ENCODE results near the gene LDB3. TPM values are rescaled to one million over a fixed set of nuclear protein-coding genes. Genes with fewer than 3 reads are reported as not detected.
A peak's percentile ranks its signal among the peaks of the same experiment; 100 is the strongest.

Gene LDB3
- total and polyA plus RNA-seq, 2 of the 8 experiments (the other 6 are each of a cell fraction or from before 2014, with no cell fraction given), result 0.20 to 0.43 TPM

- POLR2A ChIA-PET (ENCODE audit: partially characterized antibody), result interaction anchor here (0.5 to 1.4 kb wide), 3 partner anchors 9 to 160 kb away, joined by 3 to 4 read pairs (median 3); no protein-coding TSS in a partner anchor
- 0 out of 2 replicates have a peak overlapping the region, but pooled peaks have one; percentile 17 for H2BK12ac ChIP-seq (ENCODE audit: low read depth, low read length)
- no peak overlapping the region for H3K9ac ChIP-seq (replicated peaks in 1 of 4; ENCODE audit: extremely low read depth in 1 of 4, low read depth in 3 of 4, low read length in 3 of 4)
- no peak overlapping the region for H3K27ac ChIP-seq (ENCODE audit: low read depth, low read length)
- FAIRE-seq (no peak), DNase-seq (ENCODE audit: low read depth in 1 of 2, low spot score in 2 of 2) (no peak)
- no peaks in the 10 kb centered on the region for H3K79me1 ChIP-seq (ENCODE audit: low read depth, low read length)
- H4K91ac ChIP-seq (replicated peaks; ENCODE audit: insufficient read length, low read length), result no peak overlapping the region
- H4K8ac ChIP-seq (ENCODE audit: extremely low read depth, insufficient read depth, low read length), result peak overlapping the region; percentile 79; the same call in 1 of the 2 replicates
- CTCF ChIA-PET (ENCODE audit: partially characterized antibody), result interaction anchor here (1.2 to 13.4 kb wide), 8 partner anchors 9 to 275 kb away, joined by 3 to 105 read pairs (median 5); no protein-coding TSS in a partner anchor
- no peak overlapping the region for H3K4me3 ChIP-seq (ENCODE audit: extremely low read depth in 1 of 4, insufficient read depth in 2 of 4, low read depth in 3 of 4, low read length in 4 of 4)
- WGBS, 2 experiments (ENCODE audit: extremely low coverage in 1 of 2, insufficient coverage in 1 of 2, insufficient read length in 1 of 2, insufficient replicate concordance in 2 of 2, low coverage in 1 of 2, low lambda C conversion rate in 2 of 2, missing lambda C conversion rate in 1 of 2), result 87% methylated on average over 5 of the region's 7 CpGs; no CpG with 5 or more reads in 1 of the 2 experiments
- H2BK20ac ChIP-seq (ENCODE audit: low read length), result no peak overlapping the region
- no peak overlapping the region for H4K5ac ChIP-seq (ENCODE audit: insufficient read length, low read depth, low read length)
- H2BK120ac ChIP-seq (replicated peaks; ENCODE audit: low read depth, low read length), result no peak overlapping the region
- H3K4me1 ChIP-seq (replicated peaks in 1 of 4; ENCODE audit: control insufficient read depth in 3 of 4, insufficient read depth in 4 of 4, low read length in 3 of 4), result peaks cover 0 to 11% (median 5%) of the 10 kb centered on the region in 4 experiments; a peak in 6 of 7 replicates
- no peaks in the 10 kb centered on the region for H3K23me2 ChIP-seq (ENCODE audit: low read depth, low read length)
- no peaks in the 10 kb centered on the region for H4K20me1 ChIP-seq (replicated peaks in 1 of 2; ENCODE audit: control insufficient read depth in 1 of 2, insufficient read depth in 2 of 2, low read length in 2 of 2)
- H3K4me2 ChIP-seq (ENCODE audit: insufficient read depth in 1 of 2, low read depth in 2 of 2, low read length in 2 of 2), result no peak overlapping the region
- no peaks in the 10 kb centered on the region for H3K27me3 ChIP-seq (replicated peaks in 1 of 4; ENCODE audit: control insufficient read depth in 3 of 4, extremely low read depth in 1 of 4, insufficient read depth in 3 of 4, low read length in 3 of 4)
- H3K14ac ChIP-seq (ENCODE audit: insufficient read length), result no peak overlapping the region
- no peak overlapping the region for H2AK5ac ChIP-seq (ENCODE audit: low read depth, low read length)
- no peaks in the 10 kb centered on the region for H3K36me3 ChIP-seq (ENCODE audit: control insufficient read depth in 2 of 4, insufficient read depth in 4 of 4, low read length in 3 of 4)
- H3K9me3 ChIP-seq (ENCODE audit: insufficient read depth in 2 of 2, low read depth in 1 of 2, low read length in 1 of 2), result no peaks in the 10 kb centered on the region
- H3K79me2 ChIP-seq (ENCODE audit: control insufficient read depth in 1 of 2, insufficient read depth in 2 of 2, low read length in 2 of 2), result no peaks in the 10 kb centered on the region
- H2BK15ac ChIP-seq (ENCODE audit: low read length), result no peak overlapping the region; the same call in 1 of the 2 replicates
- no peak overlapping the region for H3K18ac ChIP-seq (ENCODE audit: extremely low read depth, low read length)
- H3K23ac ChIP-seq (ENCODE audit: insufficient read length), result no peak overlapping the region
- no peak overlapping the region for H3K56ac ChIP-seq (replicated peaks; ENCODE audit: insufficient read length, low read depth, low read length)
- no peak overlapping the region for H2AFZ ChIP-seq (ENCODE audit: low read length)
- no peak overlapping the region for H2BK5ac ChIP-seq (ENCODE audit: low read depth, low read length)
- H3K4ac ChIP-seq (replicated peaks; ENCODE audit: insufficient read length, low read depth, low read length), result no peak overlapping the region
- TF ChIP-seq TAF7 (optimal IDR thresholded peaks at IDR 0.05; ENCODE audit: borderline replicate concordance, low read depth, low read length), result no peak
- TF ChIP-seq CHD1 (IDR thresholded peaks at IDR 0.05; ENCODE audit: low read depth, low read length), result no peak
- no peak for TF ChIP-seq SUZ12 (IDR thresholded peaks at IDR 0.05; ENCODE audit: low read length)
- TF ChIP-seq PHF8 (conservative IDR thresholded peaks at IDR 0.05; ENCODE audit: low read depth, low read length), result no peak
- TF ChIP-seq TBP (IDR thresholded peaks at IDR 0.05; ENCODE audit: low read depth, low read length), result no peak
- TF ChIP-seq RBBP5 (IDR thresholded peaks at IDR 0.05; ENCODE audit: borderline replicate concordance, low read depth, low read length), result no peak
- TF ChIP-seq GTF2F1 (IDR thresholded peaks at IDR 0.05; ENCODE audit: borderline replicate concordance, low read depth, low read length), result no peak
- TF ChIP-seq SIRT6 (IDR thresholded peaks at IDR 0.05; ENCODE audit: low read length), result no peak
- no peak for TF ChIP-seq GABPA (IDR thresholded peaks at IDR 0.05; ENCODE audit: borderline replicate concordance, insufficient read depth, low read length)
- TF ChIP-seq, protein P1, sequence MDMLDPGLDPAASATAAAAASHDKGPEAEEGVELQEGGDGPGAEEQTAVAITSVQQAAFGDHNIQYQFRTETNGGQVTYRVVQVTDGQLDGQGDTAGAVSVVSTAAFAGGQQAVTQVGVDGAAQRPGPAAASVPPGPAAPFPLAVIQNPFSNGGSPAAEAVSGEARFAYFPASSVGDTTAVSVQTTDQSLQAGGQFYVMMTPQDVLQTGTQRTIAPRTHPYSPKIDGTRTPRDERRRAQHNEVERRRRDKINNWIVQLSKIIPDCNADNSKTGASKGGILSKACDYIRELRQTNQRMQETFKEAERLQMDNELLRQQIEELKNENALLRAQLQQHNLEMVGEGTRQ (IDR thresholded peaks at IDR 0.05; ENCODE audit: low read length), result no peak
- no peak for TF ChIP-seq ASH2L (IDR thresholded peaks at IDR 0.05; ENCODE audit: low read length)
- TF ChIP-seq JUND (IDR thresholded peaks at IDR 0.05; ENCODE audit: low read length), result no peak
- no peak for TF ChIP-seq HDAC6 (IDR thresholded peaks at IDR 0.05; ENCODE audit: low read depth, low read length)
- TF ChIP-seq SRF (IDR thresholded peaks at IDR 0.05; ENCODE audit: low read depth, low read length), result no peak
Measured at GRCh38 chr10:86665218-86665607, 3.1 kb upstream of the LDB3 start.

All from H1 (cell line).